HEK293T (cell line): ENCODE results near the gene SNX21.
A peak's percentile ranks its signal among the peaks of the same experiment; 100 is the strongest.

Experiments
- CTCF ChIA-PET: fragments of 350-600 bp; formaldehyde crosslinking; extraction: SDS; loops from one replicate; lab custom pipeline; 2021; ENCODE audit warnings: antibody characterized with exemption, inconsistent platforms; lab: Yijun Ruan, JAX
- POLR2A ChIA-PET: fragments of 350-600 bp; formaldehyde crosslinking; extraction: SDS; loops from one replicate; lab custom pipeline; 2020; ENCODE audit warnings: antibody characterized with exemption, inconsistent platforms; lab: Yijun Ruan, JAX
- DNase-seq: peaks from one replicate; pipeline ENCODE4 v3.0.0; 2012; ENCODE audit warnings: mixed read lengths; ENCODE audit errors: extremely low spot score
- ARNT ChIP-seq: fragments of 450-650 bp; IDR thresholded peaks from 2 replicates; pipeline ENCODE4 v1.6.1; 2017; ENCODE audit warnings: mild to moderate bottlenecking
- BHLHE40 ChIP-seq: fragments of 450-650 bp; IDR thresholded peaks from 2 replicates; pipeline ENCODE4 v1.6.1; 2016; ENCODE audit warnings: mild to moderate bottlenecking, moderate library complexity, borderline replicate concordance
- CTBP1 ChIP-seq: fragments of 450-650 bp; IDR thresholded peaks from 2 replicates; pipeline ENCODE4 v1.6.1; 2016; ENCODE audit warnings: borderline replicate concordance
- ELF4 ChIP-seq: fragments of 450-650 bp; IDR thresholded peaks from 2 replicates; pipeline ENCODE4 v1.6.1; 2017; ENCODE audit warnings: antibody characterized with exemption
- FOXA1 ChIP-seq: fragments of 450-650 bp; IDR thresholded peaks from 2 replicates; pipeline ENCODE4 v1.6.1; 2016; ENCODE audit warnings: mild to moderate bottlenecking
- FOXK2 ChIP-seq: fragments of 450-650 bp; IDR thresholded peaks from 2 replicates; pipeline ENCODE4 v1.6.1; 2016; ENCODE audit warnings: mild to moderate bottlenecking
- FOXM1 ChIP-seq: fragments of 450-650 bp; IDR thresholded peaks from 2 replicates; pipeline ENCODE4 v1.6.1; 2017; ENCODE audit warnings: mild to moderate bottlenecking, borderline replicate concordance
- HDGF ChIP-seq: fragments of 450-650 bp; IDR thresholded peaks from 2 replicates; pipeline ENCODE4 v1.6.1; 2017; ENCODE audit warnings: antibody characterized with exemption, borderline replicate concordance
- L3MBTL2 ChIP-seq: fragments of 450-650 bp; conservative IDR thresholded peaks from 2 replicates; pipeline ENCODE4 v1.6.1; 2016; ENCODE audit warnings: mild to moderate bottlenecking
- LEF1 ChIP-seq: fragments of 450-650 bp; IDR thresholded peaks from 2 replicates; pipeline ENCODE4 v1.6.1; 2017; ENCODE audit warnings: mild to moderate bottlenecking, borderline replicate concordance
- NFRKB ChIP-seq: fragments of 450-650 bp; IDR thresholded peaks from 2 replicates; pipeline ENCODE4 v1.6.1; 2016; ENCODE audit warnings: mild to moderate bottlenecking, moderate library complexity
- SP1 ChIP-seq: fragments of 450-650 bp; IDR thresholded peaks from 2 replicates; pipeline ENCODE4 v1.6.1; 2017
- SUZ12 ChIP-seq: fragments of 450-650 bp; IDR thresholded peaks from 2 replicates; pipeline ENCODE4 v1.6.1; 2016; ENCODE audit warnings: mild to moderate bottlenecking
- TARDBP ChIP-seq: fragments of 450-650 bp; IDR thresholded peaks from 2 replicates; pipeline ENCODE4 v1.6.1; 2016
- ZNF384 ChIP-seq: fragments of 450-650 bp; IDR thresholded peaks from 2 replicates; pipeline ENCODE4 v1.6.1; 2016
- TF ChIP-seq, protein P1 (sequence below): fragments of 450-650 bp; IDR thresholded peaks from 2 replicates; pipeline ENCODE4 v1.6.1; 2016

SNX21 gene

DNA sequence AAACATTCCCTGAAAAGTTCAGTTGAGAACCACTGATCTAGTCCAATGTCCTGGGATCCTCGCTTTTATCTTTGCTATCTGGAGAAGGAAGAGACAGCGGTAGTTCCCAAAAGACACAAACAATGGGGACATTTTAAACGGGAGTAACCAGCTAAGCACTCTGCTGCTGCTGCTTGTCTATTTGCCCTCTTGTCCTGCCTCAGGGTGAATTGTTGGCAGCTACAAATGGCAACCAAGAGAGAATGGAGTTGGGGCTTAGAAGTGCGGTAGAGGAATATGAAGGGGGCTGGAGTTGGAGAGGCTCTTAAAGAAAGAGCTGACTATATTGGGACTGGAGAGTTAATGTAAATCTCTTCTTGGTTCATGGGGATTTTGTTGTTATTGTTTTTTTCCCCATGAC lies 41.0 kb downstream of the SNX21 start:
- POLR2A ChIA-PET, result no interaction called here
- CTCF ChIA-PET, result no interaction called here
- no peak for TF ChIP-seq CTBP1
- no peak for TF ChIP-seq NFRKB
- no peak for TF ChIP-seq ARNT
- no peak for TF ChIP-seq LEF1
- no peak for TF ChIP-seq HDGF
- TF ChIP-seq TARDBP, result no peak
- no peak for TF ChIP-seq FOXK2
- TF ChIP-seq L3MBTL2, result no peak
- TF ChIP-seq, protein P1, sequence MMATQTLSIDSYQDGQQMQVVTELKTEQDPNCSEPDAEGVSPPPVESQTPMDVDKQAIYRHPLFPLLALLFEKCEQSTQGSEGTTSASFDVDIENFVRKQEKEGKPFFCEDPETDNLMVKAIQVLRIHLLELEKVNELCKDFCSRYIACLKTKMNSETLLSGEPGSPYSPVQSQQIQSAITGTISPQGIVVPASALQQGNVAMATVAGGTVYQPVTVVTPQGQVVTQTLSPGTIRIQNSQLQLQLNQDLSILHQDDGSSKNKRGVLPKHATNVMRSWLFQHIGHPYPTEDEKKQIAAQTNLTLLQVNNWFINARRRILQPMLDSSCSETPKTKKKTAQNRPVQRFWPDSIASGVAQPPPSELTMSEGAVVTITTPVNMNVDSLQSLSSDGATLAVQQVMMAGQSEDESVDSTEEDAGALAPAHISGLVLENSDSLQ, result no peak
- no peak for TF ChIP-seq FOXA1
- TF ChIP-seq ELF4, result no peak
- TF ChIP-seq FOXM1, result no peak
- no peak for DNase-seq

DNA sequence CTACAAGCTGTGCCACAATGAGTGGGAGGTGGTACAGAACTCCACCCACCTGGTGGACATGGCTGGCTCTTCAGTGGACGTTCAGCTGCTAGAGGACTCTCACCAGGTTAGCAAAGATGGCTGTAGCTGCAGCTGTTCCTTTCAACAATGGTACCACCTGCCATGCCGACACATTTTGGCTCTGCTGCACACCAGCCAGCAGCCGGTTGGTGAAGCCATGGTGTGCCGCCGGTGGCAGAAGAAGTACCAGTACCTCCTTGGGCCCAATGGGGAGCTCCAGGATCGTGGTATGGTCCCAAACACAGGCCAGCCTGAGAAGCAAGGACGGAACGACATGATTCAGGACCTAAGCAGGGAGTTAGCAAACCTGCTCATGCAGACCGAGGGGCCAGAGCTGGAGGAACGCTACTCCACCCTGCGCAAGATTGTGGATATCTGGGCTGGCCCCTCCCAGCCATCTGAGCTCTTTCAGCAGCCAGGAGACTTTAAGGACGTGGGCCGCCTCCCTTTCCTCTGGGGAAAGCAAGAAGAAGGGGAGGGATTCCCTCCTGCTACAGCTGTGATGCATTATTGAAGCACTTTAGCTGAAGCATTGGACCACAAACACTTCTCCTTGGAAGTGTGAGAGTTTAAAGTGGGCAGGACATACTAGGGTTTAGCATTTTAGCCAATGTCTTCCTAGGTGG lies 44.6 kb downstream of the SNX21 start:
- TF ChIP-seq FOXM1, result no peak
- TF ChIP-seq CTBP1, result no peak
- TF ChIP-seq SUZ12, result no peak
- ChIA-PET CTCF (no interaction called here), POLR2A (interaction anchor here (1.2 kb wide), 1 partner anchor 45 kb away, joined by 4 read pairs; the partner anchor contains the start of gene SNX21)
- no peak for DNase-seq

DNA sequence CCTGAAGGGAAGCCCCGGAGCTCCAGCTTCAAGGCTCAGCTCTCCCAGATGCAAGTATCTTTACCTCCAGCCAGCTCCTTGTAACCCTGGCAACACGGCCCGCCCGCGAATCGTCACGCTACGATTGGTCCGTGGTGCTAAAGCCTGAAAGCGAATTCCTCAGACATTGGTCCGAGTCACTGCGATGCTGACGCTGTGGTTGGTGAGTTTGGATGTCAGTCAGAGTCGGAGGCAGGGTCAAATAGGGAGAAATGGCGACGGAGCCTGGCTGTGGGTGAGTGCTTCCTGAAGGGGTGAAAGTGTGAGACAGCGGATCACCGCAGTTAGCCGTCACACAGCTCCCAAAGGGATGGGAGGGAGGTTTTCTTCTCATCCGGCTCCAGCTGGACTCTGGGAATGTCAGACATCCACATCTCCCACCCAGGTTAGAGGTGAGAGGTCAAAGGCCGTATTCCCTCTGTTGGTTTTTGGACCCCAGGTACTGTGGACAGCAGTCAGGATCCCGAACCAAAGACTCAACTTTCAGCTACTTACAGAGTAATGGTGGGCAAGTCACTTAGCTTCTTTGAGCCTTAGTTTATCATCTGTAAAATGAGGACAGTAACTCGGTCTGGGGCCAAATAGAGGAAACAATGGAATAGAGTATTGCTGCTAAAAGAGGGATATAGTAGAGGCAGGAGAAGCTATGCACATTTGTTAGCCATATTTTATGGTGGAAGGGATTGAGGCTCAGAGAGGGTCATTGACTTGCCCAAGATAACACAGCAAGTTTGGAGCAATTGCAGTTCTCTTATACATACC lies 47.6 kb downstream of the SNX21 start, which contains the start of gene ZSWIM1:
Gene ZSWIM1, plus strand, starts transcription at position 240 of the 801 bp plus-strand sequence. CDS start 1,366 bp downstream, outside the sequence.
- TF ChIP-seq BHLHE40, result no peak
- TF ChIP-seq, protein P1, result peak; percentile 100
- CTCF ChIA-PET, result no interaction called here
- DNase-seq, result peak; percentile 99
- POLR2A ChIA-PET, result interaction anchor here (0.6 to 3.2 kb wide), 22 partner anchors 9 to 518 kb away, joined by 3 to 30 read pairs (median 4); partner anchors contain the start of genes ACOT8, CTSA, DNTTIP1 and NEURL2

DNA sequence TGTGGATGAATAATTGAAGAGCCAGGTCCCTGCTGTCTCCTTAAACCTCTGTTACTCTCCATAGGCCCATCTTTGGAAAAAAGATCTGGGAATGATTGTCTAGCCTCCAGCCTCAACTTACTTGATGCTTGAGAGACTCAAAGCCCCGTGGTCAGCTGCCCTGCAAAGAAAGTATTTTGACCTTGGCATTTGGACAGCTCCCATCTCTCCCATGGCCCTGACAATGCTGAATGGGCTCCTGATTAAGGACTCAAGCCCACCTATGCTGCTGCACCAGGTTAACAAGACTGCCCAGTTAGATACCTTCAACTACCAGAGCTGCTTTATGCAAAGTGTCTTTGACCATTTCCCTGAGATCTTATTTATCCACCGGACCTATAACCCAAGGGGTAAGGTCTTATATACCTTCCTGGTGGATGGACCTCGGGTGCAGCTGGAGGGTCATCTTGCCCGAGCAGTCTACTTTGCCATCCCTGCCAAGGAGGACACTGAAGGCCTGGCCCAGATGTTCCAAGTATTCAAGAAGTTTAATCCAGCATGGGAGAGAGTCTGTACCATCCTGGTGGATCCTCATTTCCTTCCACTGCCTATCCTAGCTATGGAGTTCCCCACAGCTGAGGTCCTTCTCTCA lies 49.0 kb downstream of the SNX21 start:
- POLR2A ChIA-PET, result interaction anchor here (1.0 to 3.2 kb wide), 6 partner anchors 9 to 91 kb away, joined by 3 to 30 read pairs (median 6); partner anchors contain the start of genes CTSA, DNTTIP1, NEURL2 and WFDC3
- CTCF ChIA-PET, result interaction anchor here (1.1 kb wide), 1 partner anchor 11 kb away, joined by 3 read pairs; no protein-coding TSS in a partner anchor
- TF ChIP-seq L3MBTL2 (no peak), ELF4 (no peak), CTBP1 (no peak), FOXM1 (no peak), HDGF (no peak), SP1 (no peak), ZNF384 (no peak), SUZ12 (no peak), TARDBP (no peak), FOXA1 (no peak), LEF1 (no peak), ARNT (no peak), FOXK2 (no peak), NFRKB (no peak), BHLHE40 (no peak)
- TF ChIP-seq, protein P1, result no peak
- DNase-seq, result no peak

DNA sequence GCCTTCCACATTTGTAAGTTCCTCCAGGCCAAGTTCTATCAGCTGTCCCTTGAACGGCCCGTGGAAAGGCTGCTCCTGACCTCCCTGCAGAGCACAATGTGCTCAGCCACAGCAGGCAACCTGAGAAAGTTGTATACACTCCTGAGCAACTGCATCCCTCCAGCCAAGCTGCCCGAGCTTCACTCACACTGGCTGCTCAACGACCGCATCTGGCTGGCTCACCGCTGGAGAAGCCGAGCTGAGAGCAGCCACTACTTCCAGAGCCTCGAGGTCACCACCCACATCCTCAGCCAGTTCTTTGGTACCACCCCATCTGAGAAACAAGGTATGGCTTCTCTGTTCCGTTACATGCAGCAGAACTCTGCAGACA lies 49.5 kb downstream of the SNX21 start:
- TF ChIP-seq HDGF, result no peak
- no peak for TF ChIP-seq LEF1
- TF ChIP-seq, protein P1, result no peak
- no peak for TF ChIP-seq ZNF384
- TF ChIP-seq FOXA1, result no peak
- no peak for TF ChIP-seq SUZ12
- TF ChIP-seq BHLHE40, result no peak
- TF ChIP-seq FOXM1, result no peak
- no peak for TF ChIP-seq TARDBP
- no peak for TF ChIP-seq NFRKB
- TF ChIP-seq ARNT, result no peak
- TF ChIP-seq ELF4, result no peak
- TF ChIP-seq L3MBTL2, result no peak
- TF ChIP-seq CTBP1, result no peak
- no peak for TF ChIP-seq FOXK2
- no peak for TF ChIP-seq SP1
- POLR2A ChIA-PET, result interaction anchor here (1.1 to 3.2 kb wide), 5 partner anchors 8 to 52 kb away, joined by 3 to 30 read pairs (median 4); partner anchors contain the start of genes ACOT8, CTSA, NEURL2 and ZSWIM3
- no peak for DNase-seq
- CTCF ChIA-PET, result interaction anchor here (1.1 kb wide), 1 partner anchor 10 kb away, joined by 3 read pairs; no protein-coding TSS in a partner anchor
